ENCODE results near the gene ZNF581. TPM values are rescaled to one million over a fixed set of nuclear protein-coding genes. Genes with fewer than 3 reads are reported as not detected.

Gene ZNF581
- total RNA-seq, 1 experiment from 2014 or later: 37.1 TPM

DNA sequence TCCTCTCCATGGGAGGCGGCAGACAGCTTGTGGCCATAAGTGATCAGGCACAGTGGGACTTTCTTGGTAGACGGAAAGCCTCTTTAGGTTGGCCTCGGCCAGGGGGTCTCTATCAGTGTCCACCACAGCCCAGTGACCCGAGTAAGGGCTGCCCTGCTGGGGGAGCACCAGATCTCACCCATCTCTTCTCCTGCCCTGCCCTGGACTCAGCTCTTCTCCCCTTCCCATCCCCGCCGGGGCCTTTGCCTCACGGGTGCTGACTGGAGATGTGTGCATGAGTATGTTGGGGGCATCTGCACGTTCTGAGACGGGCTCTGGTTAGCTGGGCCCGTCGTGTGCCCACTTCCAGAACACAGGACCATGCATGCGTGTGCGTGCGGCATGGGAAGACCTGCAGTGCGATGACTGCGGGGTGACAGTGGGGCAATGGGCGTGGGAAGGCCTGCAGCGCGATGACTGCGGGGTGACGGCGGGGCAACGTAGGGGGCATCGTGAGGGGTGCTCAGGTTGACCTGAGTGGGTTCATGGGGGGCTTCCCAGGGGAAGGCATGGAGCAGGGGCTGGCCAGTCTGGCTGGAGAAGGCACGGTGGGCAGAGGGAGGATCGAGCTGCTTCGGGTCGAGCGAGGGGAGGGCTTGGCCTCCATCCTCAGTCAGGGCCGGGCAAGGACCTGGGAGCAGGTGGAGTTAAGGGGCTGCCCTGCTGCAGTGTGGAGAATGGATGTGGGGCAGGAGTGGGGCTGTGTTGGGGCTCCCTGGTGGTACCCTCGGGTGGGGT, 47.5 kb downstream of the ZNF581 start:
- no TSS peak for BruUV-seq (replicated peaks)
- CTCF ChIA-PET: interaction anchor here (0.9 to 1.1 kb wide), 2 partner anchors 12 to 38 kb away, joined by 3 to 4 read pairs; no protein-coding TSS in a partner anchor
- intact Hi-C loops (cut with micrococcal nuclease; ENCODE audit: unreplicated experiment): no loop called here
- Histone ChIP-seq H3K9me3 (ENCODE audit: low read depth, low read length, poor library complexity, severe bottlenecking) (no peaks in the 10 kb centered on the region), H3K4me3 (ENCODE audit: low read depth, low read length, poor library complexity, severe bottlenecking) (no peak overlapping the region), H3K4me1 (ENCODE audit: insufficient read depth, low read length, poor library complexity, severe bottlenecking) (no peaks in the 10 kb centered on the region), H3K27ac (ENCODE audit: low read depth, low read length, poor library complexity, severe bottlenecking) (no peak overlapping the region), H3K27me3 (replicated peaks; ENCODE audit: insufficient read depth, low read depth, low read length, poor library complexity) (no peaks in the 10 kb centered on the region), H3K36me3 (ENCODE audit: insufficient read depth, low read length, poor library complexity, severe bottlenecking) (peaks cover 47% of the 10 kb centered on the region)
- no peak for DNase-seq (ENCODE audit: low spot score)
- POLR2A ChIA-PET (ENCODE audit: low non-redundant PET): no interaction called here
- TF ChIP-seq EZH2 (IDR thresholded peaks at IDR 0.05; ENCODE audit: borderline replicate concordance, low read depth, low read length, poor library complexity, severe bottlenecking) (no peak), CTCF (conservative IDR thresholded peaks at IDR 0.05; ENCODE audit: low read depth, low read length) (no peak)

DNA sequence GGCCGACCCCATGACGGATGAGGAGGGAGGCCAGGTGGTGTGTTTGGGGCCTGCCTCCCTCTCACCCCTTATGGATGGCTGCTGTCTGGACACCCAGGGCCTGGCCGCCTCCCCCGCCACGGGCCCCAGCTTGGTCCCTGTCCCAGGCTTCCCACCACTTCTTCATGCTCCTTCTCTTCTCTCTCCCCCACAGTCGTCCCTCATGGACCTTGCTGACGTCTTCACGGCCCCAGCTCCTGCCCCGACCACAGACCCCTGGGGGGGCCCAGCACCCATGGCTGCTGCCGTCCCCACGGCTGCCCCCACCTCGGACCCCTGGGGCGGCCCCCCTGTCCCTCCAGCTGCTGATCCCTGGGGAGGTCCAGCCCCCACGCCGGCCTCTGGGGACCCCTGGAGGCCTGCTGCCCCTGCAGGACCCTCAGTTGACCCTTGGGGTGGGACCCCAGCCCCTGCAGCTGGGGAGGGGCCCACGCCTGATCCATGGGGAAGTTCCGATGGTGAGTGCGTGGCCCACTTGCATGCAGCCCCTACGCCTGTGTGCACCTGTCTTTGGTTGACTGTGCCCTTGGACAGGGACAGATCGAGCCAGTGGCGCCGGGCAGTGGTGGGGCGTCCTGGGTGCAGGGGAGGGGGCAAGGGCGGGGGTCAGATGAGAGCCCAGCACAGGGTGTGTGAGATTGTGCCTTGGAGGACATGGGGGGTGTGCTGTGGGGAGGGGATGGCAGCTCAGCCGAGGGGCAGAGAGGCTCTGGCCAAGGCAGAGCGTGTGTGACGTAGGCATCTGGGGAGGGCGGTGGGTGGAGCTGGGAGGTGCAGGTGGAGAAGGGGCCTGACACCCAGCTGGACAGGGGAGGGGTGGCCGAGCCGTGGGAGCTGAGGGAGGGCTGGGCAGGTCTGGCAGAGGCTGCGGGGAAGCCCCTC, 48.4 kb downstream of the ZNF581 start:
- Histone ChIP-seq H3K27ac (ENCODE audit: low read depth, low read length, poor library complexity, severe bottlenecking) (no peak overlapping the region), H3K9me3 (ENCODE audit: low read depth, low read length, poor library complexity, severe bottlenecking) (no peaks in the 10 kb centered on the region), H3K4me1 (ENCODE audit: insufficient read depth, low read length, poor library complexity, severe bottlenecking) (no peaks in the 10 kb centered on the region), H3K27me3 (replicated peaks; ENCODE audit: insufficient read depth, low read depth, low read length, poor library complexity) (no peaks in the 10 kb centered on the region), H3K4me3 (ENCODE audit: low read depth, low read length, poor library complexity, severe bottlenecking) (no peak overlapping the region), H3K36me3 (ENCODE audit: insufficient read depth, low read length, poor library complexity, severe bottlenecking) (peaks cover 46% of the 10 kb centered on the region)
- POLR2A ChIA-PET (ENCODE audit: low non-redundant PET): no interaction called here
- TF ChIP-seq CTCF (conservative IDR thresholded peaks at IDR 0.05; ENCODE audit: low read depth, low read length): no peak
- intact Hi-C loops (cut with micrococcal nuclease; ENCODE audit: unreplicated experiment): no loop called here
- CTCF ChIA-PET: interaction anchor here (0.9 kb wide), 1 partner anchor 39 kb away, joined by 4 read pairs; no protein-coding TSS in a partner anchor
- no TSS peak for BruUV-seq (replicated peaks)
- DNase-seq (ENCODE audit: low spot score): no peak

- ChIA-PET POLR2A (ENCODE audit: low non-redundant PET) (no interaction called here), CTCF (no interaction called here)
- no peak for DNase-seq (ENCODE audit: low spot score)
- Histone ChIP-seq H3K4me3 (ENCODE audit: low read depth, low read length, poor library complexity, severe bottlenecking) (no peak overlapping the region), H3K9me3 (ENCODE audit: low read depth, low read length, poor library complexity, severe bottlenecking) (no peaks in the 10 kb centered on the region), H3K36me3 (ENCODE audit: insufficient read depth, low read length, poor library complexity, severe bottlenecking) (peaks cover 51% of the 10 kb centered on the region), H3K27ac (ENCODE audit: low read depth, low read length, poor library complexity, severe bottlenecking) (no peak overlapping the region), H3K4me1 (ENCODE audit: insufficient read depth, low read length, poor library complexity, severe bottlenecking) (no peaks in the 10 kb centered on the region), H3K27me3 (replicated peaks; ENCODE audit: insufficient read depth, low read depth, low read length, poor library complexity) (no peaks in the 10 kb centered on the region)
- intact Hi-C loops (cut with micrococcal nuclease; ENCODE audit: unreplicated experiment): no loop called here
- TF ChIP-seq EZH2 (IDR thresholded peaks at IDR 0.05; ENCODE audit: borderline replicate concordance, low read depth, low read length, poor library complexity, severe bottlenecking) (no peak), CTCF (conservative IDR thresholded peaks at IDR 0.05; ENCODE audit: low read depth, low read length) (no peak)
- no TSS peak for BruUV-seq (replicated peaks)
These were observed 49.2 kb downstream of the ZNF581 start for GRCh38 chr19:55692681-55693081.
